SH-SY5Y (cell line): ENCODE measurements around the gene TMEM131.

ENCODE experiments used
- GATA2 ChIP-seq: IDR thresholded peaks from 2 replicates; pipeline ENCODE4 v1.6.1; 2011; ENCODE audit warnings: mild to moderate bottlenecking, low read depth, low read length
- GATA3 ChIP-seq: IDR thresholded peaks from 2 replicates; pipeline ENCODE4 v1.6.1; 2011; ENCODE audit warnings: low read depth, mild to moderate bottlenecking, low read length, moderate library complexity

GRCh38 chr2:97736185-97736584 is 259.6 kb downstream of the TMEM131 start:
- TF ChIP-seq GATA3 (no peak), GATA2 (no peak)
